HG03457 (cell line): ENCODE data around the gene KAZN.
"Not testable (repeated sequence)": the region's sequence is repeated elsewhere in the genome, so short reads cannot be mapped to it uniquely, and the experiment has no call there.

ENCODE experiments used
- ATAC-seq: cut with Tn5 transposase; IDR thresholded peaks from one replicate; pipeline ENCODE4 v1.9.1; 2021; ENCODE audit warnings: moderate number of reproducible peaks; ENCODE audit not compliant: unreplicated experiment

Gene KAZN

GRCh38 chr1:14598498-14599182 lies at the start of gene KAZN:
Gene KAZN, plus strand, starts transcription at chr1:14598685.
- no peak for ATAC-seq

- ATAC-seq, result no peak
Measured at GRCh38 chr1:14549897-14550620, 48.4 kb upstream of the KAZN start.

GRCh38 chr1:14551386-14551785 lies 47.1 kb upstream of the KAZN start:
- no peak for ATAC-seq

DNA sequence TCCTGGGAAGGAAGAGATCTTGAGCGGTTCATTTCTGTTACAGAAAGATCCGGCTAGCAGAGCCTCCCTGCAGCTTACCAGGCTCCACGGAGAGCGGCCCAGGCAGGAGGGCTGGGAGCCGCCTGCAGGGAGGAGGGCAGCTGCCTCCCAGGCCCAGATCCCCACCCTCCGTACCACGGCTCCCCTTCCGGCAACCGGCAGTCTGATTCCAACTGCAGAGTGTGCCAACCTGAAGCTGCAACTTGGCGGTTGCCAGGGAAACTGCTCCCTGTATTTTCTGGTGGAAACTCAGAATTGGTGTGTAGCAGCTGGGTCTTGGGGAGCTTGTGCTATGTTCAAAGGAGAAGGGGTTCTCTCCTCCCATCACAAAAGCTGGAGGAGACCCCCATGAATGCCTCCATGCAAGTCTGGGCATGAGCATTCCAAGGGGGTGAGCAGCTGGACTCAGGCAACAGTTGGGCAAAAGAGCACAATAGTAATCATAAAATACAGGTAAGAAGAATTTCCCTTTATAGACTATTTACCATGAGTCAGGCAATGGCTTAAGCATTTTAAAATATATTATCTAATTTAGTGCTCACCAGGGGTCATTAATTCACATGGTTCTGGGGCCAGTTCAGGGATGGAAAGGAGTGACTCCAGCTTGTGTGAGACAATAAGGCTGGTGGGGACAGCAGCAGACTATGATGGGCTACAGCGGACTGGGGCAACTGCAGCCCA lies 46.1 kb upstream of the KAZN start:
- ATAC-seq, result no peak

- ATAC-seq, result no peak
Measured at GRCh38 chr1:14553711-14554110, 44.8 kb upstream of the KAZN start.

DNA sequence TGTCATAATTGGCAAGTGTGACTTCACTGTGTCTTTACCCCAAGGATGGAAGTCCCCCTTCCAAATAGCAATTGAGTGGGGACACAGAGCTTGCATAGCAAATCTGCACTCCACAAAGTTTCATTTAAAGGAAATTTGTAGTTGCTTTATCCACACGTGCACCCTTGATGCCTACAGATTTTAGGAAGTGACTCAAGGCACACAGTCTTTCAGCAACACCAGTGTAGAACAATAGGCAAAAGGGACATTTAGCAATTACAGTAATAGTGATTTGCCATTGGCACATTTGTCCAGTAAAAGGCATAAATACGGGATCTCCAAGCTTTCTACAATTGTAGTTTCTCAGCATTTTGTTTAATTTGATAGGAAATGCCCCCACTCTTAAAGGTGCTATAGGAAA lies 43.4 kb upstream of the KAZN start:
- ATAC-seq, result no peak

DNA sequence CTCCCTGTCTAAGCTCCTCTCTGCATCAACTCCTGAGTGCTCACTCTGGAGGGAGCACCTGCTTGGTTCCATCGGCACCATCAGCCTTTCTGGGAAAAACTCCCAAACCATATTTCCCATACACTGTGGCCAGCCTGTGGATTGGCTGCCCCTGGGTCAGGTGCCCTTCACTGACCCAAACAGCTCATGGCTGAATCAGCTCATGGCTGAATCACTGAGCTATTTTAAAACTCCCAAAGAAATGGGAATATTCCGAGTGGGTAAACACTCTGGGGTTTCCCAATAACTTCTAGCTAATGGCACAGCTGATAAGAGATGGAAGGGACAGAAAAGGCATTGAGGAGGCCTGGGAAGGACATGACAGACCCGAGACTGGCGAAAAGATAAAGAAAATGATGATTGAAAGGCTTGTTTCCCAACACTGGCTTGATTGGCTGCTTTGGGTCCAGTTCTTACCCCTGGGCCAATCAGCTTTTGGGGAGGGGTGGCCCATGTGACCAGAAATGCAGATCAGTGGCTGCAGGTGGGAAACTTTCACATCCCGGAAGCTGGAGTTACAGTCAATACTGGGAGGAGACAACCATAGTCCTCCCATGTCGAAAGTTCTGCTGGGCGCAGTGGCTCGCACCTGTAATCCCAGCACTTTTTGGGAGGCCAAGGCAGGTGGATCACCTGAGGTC lies 37.3 kb upstream of the KAZN start:
- ATAC-seq, result no peak

GRCh38 chr1:14565090-14565489 lies 33.4 kb upstream of the KAZN start:
- no peak for ATAC-seq

DNA sequence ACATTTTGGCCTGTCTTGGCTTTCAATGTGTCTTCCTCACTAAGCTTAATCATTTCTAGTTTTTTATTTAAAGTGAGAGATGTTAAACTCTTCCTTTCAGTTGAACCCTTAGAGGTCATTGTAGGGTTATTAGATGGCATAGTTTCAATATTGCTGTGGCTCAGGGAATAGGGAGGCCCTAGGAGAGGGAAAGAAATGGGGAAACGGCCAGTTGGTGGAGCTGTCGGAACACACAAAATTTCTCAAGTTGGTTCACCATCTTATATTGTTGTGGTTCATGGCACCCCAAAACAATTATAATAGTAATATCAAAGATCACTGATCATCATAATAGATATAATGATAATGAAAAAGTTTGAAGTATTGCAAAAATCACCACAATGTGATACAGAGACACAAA lies 31.4 kb upstream of the KAZN start:
- no peak for ATAC-seq

DNA sequence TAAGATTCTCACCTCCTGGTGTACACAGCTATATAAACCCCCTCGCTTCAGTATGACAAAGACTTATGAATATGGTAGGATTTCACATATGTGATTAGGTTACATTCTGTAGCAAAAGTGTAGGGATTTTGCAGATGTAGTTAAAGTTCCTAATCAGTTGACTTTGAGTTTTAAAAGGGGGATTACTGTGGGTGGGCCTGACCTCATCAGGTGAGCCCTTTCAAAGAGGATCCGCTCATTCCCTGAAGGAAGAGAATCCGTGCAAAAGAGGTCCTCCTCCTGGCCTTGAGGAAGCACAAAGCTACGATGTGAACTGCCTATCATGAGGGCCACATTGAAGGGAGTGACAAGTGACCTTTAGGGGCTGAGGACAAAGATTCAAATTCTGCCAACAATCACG lies 30.6 kb upstream of the KAZN start:
- ATAC-seq, result no peak

- ATAC-seq, result no peak
Measured at GRCh38 chr1:14568716-14569355, 29.6 kb upstream of the KAZN start.

DNA sequence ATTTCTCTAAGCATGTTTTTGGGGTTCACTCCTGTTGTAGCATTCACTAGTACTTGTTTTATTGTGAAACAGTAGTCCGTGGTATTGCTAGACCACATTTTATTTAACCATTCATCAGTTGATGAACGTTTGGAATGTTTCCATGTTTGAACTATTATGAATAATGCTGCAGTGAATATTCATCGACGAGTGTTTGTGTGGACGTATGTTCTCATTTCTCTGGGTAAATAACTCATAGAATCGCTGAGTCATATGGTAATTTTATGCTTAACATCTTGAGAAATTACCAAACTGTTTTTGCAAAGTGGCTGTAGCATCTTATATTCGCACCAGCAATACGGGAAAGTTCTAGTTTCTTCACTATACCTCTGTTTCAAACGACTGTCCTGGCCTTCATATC lies 28.0 kb upstream of the KAZN start:
- no peak for ATAC-seq

- no peak for ATAC-seq
Measured at GRCh38 chr1:14571810-14572767, 26.4 kb upstream of the KAZN start.

DNA sequence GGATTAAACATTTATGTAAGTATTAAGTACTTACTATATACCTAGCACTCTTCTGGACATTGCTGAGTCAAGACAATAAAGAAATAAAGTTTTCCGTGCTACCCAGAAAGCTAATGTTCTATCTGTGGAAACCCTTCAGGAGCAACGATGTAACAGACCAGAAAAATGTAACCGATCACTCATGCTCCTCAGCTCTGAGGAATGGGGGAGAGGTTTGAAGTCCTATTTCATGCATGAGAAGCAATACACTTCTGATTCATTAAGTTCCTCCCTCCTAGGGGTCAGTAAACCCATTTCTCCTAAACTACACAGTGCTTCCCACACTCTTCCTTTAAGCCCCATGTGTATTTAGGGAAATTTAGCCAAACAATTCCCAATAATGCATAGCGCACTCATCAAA lies 25.6 kb upstream of the KAZN start:
- no peak for ATAC-seq

GRCh38 chr1:14576155-14576554 lies 22.3 kb upstream of the KAZN start:
- ATAC-seq, result no peak

DNA sequence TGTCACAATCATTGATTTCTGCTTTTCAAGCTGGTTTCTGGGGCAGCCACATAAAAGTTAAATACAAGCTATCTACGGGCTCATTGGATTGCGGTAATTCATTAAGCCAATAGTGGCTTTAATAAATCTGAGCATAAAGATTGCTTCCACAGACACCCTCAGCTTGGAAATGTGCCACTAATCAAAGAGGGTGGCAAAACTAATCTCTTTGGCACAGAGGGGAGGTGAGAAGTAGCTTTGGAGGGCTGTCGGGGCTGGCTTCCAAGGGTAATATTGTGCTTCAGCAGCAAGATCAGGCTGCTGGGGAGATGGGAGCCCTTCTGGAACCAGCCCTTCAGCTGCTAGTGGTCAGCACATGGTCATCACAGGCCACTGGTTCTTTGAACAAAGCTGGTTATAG lies 21.2 kb upstream of the KAZN start:
- ATAC-seq, result no peak

DNA sequence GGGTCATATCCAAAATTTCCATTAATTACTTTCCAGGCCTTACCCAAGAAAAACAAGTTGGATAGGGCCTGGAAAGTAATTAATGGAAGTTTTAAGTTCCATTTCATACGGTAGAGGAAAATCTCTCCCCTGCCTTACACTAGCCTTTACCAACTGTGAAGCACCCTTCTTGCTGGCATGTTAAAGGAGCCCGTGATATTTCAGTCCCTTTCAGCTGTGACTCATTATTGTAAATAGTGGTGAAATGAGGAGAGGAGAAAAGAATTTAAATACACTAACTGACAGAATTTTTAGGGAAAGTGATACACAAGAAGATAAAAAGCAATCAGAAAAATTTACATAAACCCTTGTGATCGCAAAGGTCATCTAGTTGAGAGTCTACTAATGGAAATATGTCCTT lies 20.3 kb upstream of the KAZN start:
- no peak for ATAC-seq

GRCh38 chr1:14580295-14580694 lies 18.2 kb upstream of the KAZN start:
- not testable (repeated sequence) for ATAC-seq

- no peak for ATAC-seq
Measured at GRCh38 chr1:14580986-14581385, 17.5 kb upstream of the KAZN start.

- no peak for ATAC-seq
Measured at GRCh38 chr1:14583788-14584187, 14.7 kb upstream of the KAZN start.
